GM18909 (cell line): Measurements from ENCODE around the gene CSMD2.

Experiments
- ATAC-seq: cut with Tn5 transposase; IDR thresholded peaks from one replicate; pipeline ENCODE4 v1.9.1; 2021; ENCODE audit warnings: mild to moderate bottlenecking; ENCODE audit not compliant: unreplicated experiment, poor library complexity

CSMD2 gene

DNA sequence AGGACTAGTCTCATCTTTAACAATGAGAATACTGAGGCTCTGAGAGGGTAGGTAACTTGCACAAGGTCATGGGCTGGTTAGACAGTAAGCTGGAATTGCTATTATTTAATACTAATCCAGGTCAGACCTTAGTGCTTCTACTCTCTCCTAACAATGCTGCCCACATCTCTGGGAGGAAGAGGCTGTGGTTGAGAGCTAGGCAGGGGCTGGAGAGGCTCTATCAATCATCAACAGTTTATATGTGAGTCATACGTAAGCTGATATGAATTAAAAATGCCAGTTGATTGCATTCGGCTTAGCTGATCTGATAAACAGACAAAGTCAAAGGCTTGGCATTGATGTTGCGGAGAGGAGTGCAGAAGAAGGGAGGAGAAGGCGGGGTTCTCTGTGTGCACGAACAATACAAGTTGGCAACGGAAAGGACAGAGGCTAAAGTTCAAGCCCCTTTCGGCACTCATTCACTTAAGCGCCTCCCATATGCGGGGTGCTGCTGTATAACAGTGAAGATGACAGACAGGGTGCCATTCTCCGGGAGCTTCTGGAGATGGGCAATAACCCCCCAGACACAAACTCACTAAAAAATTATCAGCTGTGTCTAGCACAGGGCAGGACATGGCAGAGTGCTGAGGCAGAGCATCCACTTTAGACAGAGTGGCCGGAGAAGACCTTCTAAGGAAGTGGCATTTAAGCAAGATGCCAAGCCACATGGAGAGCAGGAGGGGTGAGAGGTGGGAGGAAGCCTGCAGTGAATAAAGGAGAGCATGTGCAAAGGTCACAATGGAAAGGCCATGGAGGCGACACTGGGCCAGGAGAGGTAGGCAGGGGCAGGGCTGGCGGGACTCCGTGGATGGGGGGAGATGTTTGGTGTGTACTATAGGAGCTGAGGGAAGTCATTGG lies 497.4 kb downstream of the CSMD2 start:
- no peak for ATAC-seq

DNA sequence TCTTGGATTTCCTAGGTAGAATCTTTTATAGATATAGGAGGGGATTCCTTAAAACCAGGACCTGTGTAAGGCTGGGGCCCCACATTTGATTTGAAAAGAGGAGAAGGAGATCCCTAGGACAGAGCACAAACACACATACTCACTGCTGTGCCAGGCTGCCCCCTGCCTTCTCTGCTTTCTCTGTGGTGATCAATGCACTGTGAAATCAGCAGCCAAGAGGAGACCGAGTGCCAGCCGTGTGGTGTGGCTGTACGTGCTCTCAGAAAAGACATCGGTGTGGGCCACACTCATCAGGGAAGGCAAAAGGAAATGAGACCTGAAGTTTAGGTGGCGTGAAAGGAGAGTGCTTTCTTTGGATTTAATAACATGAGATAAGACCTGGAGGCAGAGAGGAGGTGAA lies 498.4 kb downstream of the CSMD2 start:
- ATAC-seq = no peak

- no peak for ATAC-seq
Observed at GRCh38 chr1:33661811-33662454, 503.1 kb downstream of the CSMD2 start.

GRCh38 chr1:33660956-33661355 lies 504.1 kb downstream of the CSMD2 start:
- ATAC-seq = no peak

- ATAC-seq = no peak
Observed at GRCh38 chr1:33660244-33660643, 504.8 kb downstream of the CSMD2 start.

DNA sequence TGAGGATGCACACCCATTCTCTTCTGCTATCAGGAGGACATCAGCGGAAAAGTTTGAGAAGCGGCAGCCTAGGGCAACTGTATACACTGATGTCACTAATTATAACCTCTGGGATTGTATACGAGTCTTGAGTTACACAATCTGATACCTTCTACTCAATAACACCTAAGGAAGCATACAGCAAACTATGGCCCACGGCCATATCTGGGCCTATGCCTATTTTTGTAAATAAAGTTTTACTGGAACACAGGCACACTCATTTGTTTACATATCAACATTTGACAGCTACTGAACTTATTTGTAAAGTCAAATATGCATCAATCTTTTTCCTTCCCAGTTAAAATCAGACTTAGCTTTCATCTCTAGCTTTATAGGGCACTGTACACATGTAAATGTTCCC lies 505.4 kb downstream of the CSMD2 start:
- ATAC-seq = no peak

DNA sequence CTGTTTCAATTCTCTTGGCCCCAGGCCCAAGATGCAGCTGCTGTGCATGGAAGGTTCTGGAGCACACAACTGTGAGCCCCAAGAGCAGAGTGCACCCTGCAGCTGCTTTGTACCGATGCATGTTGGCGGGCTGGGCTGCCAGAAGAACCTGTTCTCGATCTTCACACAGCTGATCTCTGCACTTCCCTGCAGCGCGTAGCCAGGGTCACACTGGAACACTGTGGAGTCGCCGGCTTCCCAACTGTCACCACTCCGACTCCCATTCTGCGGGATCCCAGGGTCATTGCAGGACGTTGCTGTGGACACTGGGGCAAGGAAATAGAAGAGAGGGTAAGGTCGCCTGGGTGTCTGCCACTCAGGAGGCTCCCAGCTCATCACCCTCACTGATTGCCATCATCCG lies 507.2 kb downstream of the CSMD2 start:
- ATAC-seq = no peak

DNA sequence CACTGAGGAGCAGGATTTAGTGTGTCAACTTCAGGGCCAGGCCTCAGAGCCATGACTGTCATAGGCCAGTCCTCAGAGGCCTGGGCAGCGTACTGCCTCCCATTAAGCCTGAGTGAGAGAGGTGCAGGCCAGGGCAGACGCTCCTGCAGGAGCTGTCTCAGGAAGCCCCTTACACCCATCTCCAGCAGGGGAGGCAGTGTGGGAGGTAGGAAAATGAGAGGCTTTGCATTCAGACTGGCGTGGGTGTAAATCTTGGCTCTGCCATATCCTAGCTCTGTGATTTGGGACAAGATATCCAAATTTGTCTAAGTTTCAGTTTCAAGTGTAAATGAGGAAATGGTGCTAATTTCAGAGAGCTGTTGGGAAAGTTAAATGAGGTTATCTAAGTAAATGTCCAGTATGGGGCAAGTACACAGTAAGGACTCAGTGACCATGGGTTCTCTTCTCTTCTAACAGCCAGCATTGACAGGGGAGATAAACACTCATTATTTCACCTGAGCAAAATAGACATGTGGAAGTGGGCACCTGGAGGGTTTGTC lies 508.5 kb downstream of the CSMD2 start:
- no peak for ATAC-seq

- ATAC-seq = no peak
Observed at GRCh38 chr1:33655496-33655895, 509.5 kb downstream of the CSMD2 start.

DNA sequence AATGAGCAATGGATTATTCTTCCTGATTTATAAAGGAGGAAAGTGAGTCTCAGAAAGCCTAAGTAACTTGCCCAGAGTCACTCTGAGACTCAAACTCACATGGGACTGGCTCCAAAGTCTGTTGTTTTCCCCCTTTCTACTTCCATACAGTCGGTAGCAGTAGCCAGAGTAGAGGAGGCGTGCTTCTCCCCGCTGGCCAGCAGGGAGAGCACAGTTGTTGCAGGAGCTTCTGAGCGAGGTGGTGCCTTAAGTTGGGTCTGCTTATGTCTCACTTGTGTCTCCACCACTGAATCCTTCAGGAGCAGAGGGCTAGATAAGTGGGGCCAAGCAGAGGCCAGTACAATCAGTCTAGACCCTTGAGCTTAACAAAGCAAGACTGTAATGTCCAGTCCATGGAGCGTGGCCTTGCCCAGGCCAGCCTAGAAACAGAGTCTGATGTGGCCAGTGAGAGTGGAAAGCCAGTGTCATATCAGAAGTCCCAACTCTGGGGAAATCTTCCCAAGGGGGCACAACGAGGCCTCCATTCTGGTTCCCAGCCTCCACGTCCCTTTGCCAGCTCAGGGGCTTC lies 510.7 kb downstream of the CSMD2 start:
- no peak for ATAC-seq

DNA sequence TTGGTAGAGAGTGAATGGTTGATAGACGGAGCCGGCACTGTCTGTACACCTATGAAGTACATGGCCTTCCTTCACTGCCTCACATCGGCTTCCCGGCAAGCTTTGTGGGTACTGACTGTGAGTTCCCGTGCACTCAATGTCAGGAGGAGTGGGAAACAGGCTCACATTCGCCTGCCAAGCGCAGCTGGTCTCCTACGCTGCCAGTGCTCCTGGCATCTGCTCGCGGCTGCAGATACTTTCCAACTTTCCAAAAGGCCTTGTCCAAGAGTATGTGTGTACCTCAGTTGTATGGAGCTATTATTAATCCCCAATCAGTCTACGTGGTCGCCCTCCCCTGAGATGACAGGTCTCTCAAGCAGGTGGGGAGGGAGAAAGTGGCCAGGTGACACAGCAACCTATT lies 511.8 kb downstream of the CSMD2 start:
- no peak for ATAC-seq

- ATAC-seq = no peak
Observed at GRCh38 chr1:33650708-33651107, 514.3 kb downstream of the CSMD2 start.

DNA sequence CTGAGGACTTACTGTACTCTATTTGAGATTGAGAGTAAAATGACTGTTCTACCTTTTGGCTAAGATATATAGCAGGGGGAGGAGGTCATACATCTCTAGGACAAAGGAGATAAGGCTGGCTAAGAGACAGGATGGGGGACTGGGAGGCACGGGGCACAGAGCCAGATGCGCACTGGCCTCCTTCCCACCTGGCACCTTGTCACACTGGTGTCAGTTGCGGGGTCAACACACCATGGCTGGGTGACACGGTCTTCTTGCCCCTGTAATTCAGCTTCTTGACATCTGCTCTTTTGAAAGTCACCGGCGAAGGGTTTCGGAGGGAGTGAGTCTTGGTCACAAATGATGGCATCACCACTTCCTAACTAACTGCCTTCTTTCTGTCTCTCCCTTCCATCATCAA lies 515.3 kb downstream of the CSMD2 start:
- no peak for ATAC-seq

DNA sequence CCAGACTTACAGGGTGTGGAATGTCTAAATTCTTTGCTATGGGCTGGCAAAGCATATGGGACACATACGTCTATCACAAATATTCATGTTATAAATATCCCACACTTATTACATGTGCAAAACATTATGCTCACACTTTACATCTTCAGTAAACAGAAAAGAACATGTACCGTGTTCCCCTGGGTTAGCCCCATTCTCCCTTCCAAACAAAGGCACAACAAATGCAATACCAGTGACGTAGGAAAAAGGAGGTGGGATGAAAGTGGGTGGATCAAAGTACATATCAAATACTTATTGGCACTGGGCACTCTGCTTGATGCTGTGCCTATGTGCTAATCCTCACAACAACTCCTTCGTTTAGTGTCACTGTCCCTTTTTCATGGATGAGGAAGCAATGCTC lies 521.8 kb downstream of the CSMD2 start:
- no peak for ATAC-seq

GRCh38 chr1:33641104-33641830 lies 523.8 kb downstream of the CSMD2 start:
- no peak for ATAC-seq

- no peak for ATAC-seq
Observed at GRCh38 chr1:33640114-33640660, 524.8 kb downstream of the CSMD2 start.

DNA sequence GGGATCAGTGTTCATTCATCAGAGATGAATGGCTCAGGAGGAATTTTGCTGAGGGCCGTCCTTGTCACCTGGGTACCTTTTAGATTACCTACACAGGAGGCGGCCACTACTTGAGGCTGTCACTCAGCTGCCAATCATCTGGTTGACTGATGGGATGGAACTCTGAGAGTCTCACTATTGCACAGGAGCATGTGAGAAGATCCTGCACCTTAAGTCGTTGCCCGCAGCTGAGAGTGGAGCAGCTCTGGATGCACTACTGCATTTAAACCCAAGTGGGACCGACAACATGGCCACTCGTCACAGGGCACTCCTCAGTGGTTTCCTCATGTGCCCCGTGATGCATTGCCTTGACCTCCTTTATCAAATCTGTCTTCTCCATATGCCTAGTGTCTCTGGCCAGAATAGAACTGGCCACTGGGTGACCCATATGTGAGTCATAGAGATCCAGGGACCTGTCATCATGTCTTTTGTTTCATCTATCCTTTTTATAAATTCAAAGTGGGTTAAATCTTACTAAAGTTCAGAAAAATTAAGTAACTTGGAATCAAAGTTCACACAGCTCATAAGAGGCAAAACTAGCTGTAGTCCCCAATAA lies 527.1 kb downstream of the CSMD2 start:
- no peak for ATAC-seq

- no peak for ATAC-seq
Observed at GRCh38 chr1:33636209-33636608, 528.8 kb downstream of the CSMD2 start.

DNA sequence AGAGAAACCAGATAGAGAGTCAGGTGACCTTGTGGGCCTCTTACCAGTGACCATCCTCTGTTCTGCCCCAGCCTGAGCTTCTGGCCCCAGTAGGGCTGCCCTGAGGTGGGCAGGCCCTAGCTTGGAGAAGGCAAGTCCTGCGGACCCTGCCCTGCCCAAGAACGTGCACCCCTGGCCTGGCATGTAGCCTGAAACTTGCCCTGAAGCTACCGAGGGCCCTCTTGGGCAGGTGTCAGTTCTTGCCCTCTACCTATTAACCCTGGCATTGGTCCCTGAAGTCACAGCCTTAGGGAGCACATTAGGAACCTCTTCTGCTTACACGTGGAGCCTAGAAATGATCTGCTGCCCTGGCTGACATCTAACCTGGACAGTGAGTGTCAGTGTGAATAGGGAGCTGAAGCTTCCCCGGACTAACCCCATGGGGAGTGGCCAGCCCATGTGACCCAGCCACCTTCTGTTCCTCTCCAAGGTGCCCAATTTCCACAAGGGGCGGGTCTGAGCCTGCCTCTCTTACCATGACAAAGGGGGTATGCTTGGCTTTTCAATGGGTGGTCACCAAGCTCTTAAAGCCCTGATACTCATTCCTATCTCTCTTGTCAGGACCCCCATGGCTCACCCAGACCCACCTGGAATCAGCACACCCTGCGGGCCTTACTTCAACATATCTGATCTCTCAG lies 529.6 kb downstream of the CSMD2 start:
- ATAC-seq = no peak
